ENCODE results near the gene RALB. TPM values are rescaled to one million over a fixed set of nuclear protein-coding genes. Genes with fewer than 3 reads are reported as not detected.

Gene RALB
- total RNA-seq, 6 donors from 2014 or later, result 23.0 to 85.8 (median 46.5) TPM

- no peak overlapping the region for H3K4me3 ChIP-seq
- WGBS, 2 donors, result 30 to 78% methylated on average over 1 of the region's 1 CpG
- no peak for DNase-seq
- ATAC-seq (ENCODE audit: low FRiP score in 2 of 2), result no peak
- peak overlapping the region in 1 of 4 donors; percentile 76 for H3K27ac ChIP-seq
- no peaks in the 10 kb centered on the region for H3K36me3 ChIP-seq
- H3K9me3 ChIP-seq, result no peaks in the 10 kb centered on the region
- H3K27me3 ChIP-seq, result peaks cover 0 to 17% (median 3%) of the 10 kb centered on the region in 4 donors
- TF ChIP-seq POLR2AphosphoS5 (IDR thresholded peaks at IDR 0.05) (no peak), EP300 (IDR thresholded peaks at IDR 0.05) (no peak), POLR2A (IDR thresholded peaks at IDR 0.05) (no peak)
- TF ChIP-seq, protein P1, sequence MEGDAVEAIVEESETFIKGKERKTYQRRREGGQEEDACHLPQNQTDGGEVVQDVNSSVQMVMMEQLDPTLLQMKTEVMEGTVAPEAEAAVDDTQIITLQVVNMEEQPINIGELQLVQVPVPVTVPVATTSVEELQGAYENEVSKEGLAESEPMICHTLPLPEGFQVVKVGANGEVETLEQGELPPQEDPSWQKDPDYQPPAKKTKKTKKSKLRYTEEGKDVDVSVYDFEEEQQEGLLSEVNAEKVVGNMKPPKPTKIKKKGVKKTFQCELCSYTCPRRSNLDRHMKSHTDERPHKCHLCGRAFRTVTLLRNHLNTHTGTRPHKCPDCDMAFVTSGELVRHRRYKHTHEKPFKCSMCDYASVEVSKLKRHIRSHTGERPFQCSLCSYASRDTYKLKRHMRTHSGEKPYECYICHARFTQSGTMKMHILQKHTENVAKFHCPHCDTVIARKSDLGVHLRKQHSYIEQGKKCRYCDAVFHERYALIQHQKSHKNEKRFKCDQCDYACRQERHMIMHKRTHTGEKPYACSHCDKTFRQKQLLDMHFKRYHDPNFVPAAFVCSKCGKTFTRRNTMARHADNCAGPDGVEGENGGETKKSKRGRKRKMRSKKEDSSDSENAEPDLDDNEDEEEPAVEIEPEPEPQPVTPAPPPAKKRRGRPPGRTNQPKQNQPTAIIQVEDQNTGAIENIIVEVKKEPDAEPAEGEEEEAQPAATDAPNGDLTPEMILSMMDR (IDR thresholded peaks at IDR 0.05), result no peak
- H3K4me1 ChIP-seq, result peaks cover 2% of the 10 kb centered on the region in 4 donors
Observed at GRCh38 chr2:120338015-120338414, 85.4 kb downstream of the RALB start.

DNA sequence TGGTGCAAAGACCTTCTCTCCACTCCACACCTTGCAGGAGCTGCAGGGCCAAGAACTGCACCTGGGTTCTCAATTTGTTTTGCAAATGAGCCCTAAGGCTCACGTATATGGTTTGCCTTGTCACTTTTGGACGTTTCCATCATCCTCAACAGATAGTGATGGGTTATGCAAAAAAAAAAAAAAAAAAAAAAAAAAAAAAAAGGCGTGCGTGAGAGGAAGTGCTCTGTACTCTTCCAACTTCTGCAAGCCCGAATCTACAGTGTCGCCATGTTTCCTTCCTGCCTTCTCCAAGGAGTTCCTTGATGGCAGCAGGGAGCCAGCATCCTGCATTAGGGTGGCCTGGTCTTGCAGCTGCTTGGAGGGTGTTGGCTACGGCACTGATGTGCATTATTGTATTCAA, 89.3 kb downstream of the RALB start:
- H3K27ac ChIP-seq, result no peak overlapping the region
- peaks cover 0 to 41% (median 23%) of the 10 kb centered on the region in 4 donors for H3K27me3 ChIP-seq
- no peaks in the 10 kb centered on the region for H3K36me3 ChIP-seq
- ATAC-seq (ENCODE audit: low FRiP score in 2 of 2) (no peak), DNase-seq (no peak)
- WGBS, 2 donors, result 38 to 39% methylated on average over 7 of the region's 7 CpGs
- TF ChIP-seq POLR2A (IDR thresholded peaks at IDR 0.05) (no peak), POLR2AphosphoS5 (IDR thresholded peaks at IDR 0.05) (no peak), EP300 (IDR thresholded peaks at IDR 0.05) (no peak)
- TF ChIP-seq, protein P1 (IDR thresholded peaks at IDR 0.05), result no peak
- H3K4me3 ChIP-seq, result no peak overlapping the region
- H3K9me3 ChIP-seq, result no peaks in the 10 kb centered on the region
- peaks cover 31 to 42% (median 36%) of the 10 kb centered on the region in 4 donors for H3K4me1 ChIP-seq

- Histone ChIP-seq H3K9me3 (no peaks in the 10 kb centered on the region), H3K36me3 (no peaks in the 10 kb centered on the region), H3K27ac (no peak overlapping the region), H3K4me3 (no peak overlapping the region), H3K4me1 (peaks cover 35 to 47% (median 39%) of the 10 kb centered on the region in 4 donors), H3K27me3 (peaks cover 0 to 43% (median 24%) of the 10 kb centered on the region in 4 donors)
- no peak for ATAC-seq (ENCODE audit: low FRiP score in 2 of 2)
- WGBS, 2 donors, result 31 to 35% methylated on average over 7 of the region's 7 CpGs
- DNase-seq, result no peak
- TF ChIP-seq, protein P1 (IDR thresholded peaks at IDR 0.05), result no peak
Observed at GRCh38 chr2:120342446-120342845, 89.8 kb downstream of the RALB start.

GRCh38 chr2:120343100-120343432, 90.4 kb downstream of the RALB start:
- Histone ChIP-seq H3K27me3 (peaks cover 0 to 43% (median 24%) of the 10 kb centered on the region in 4 donors), H3K4me1 (peaks cover 39 to 53% (median 42%) of the 10 kb centered on the region in 4 donors), H3K36me3 (no peaks in the 10 kb centered on the region), H3K9me3 (no peaks in the 10 kb centered on the region), H3K27ac (no peak overlapping the region), H3K4me3 (peak overlapping the region in 1 of 4 donors; percentile 62)
- WGBS, 2 donors, result 24 to 33% methylated on average over 4 to 5 of the region's 5 CpGs
- TF ChIP-seq POLR2AphosphoS5 (IDR thresholded peaks at IDR 0.05), result no peak
- TF ChIP-seq POLR2A (IDR thresholded peaks at IDR 0.05), result no peak
- TF ChIP-seq, protein P1 (IDR thresholded peaks at IDR 0.05), result no peak
- no peak for TF ChIP-seq EP300 (IDR thresholded peaks at IDR 0.05)
- DNase-seq (no peak), ATAC-seq (ENCODE audit: low FRiP score in 2 of 2) (no peak)

GRCh38 chr2:120343433-120344105, 90.9 kb downstream of the RALB start:
- Histone ChIP-seq H3K27ac (no peak overlapping the region), H3K27me3 (peaks cover 0 to 43% (median 24%) of the 10 kb centered on the region in 4 donors), H3K4me1 (peaks cover 39 to 56% (median 42%) of the 10 kb centered on the region in 4 donors), H3K9me3 (no peaks in the 10 kb centered on the region), H3K4me3 (peak overlapping the region in 3 of 4 donors; percentile 54 to 62 (median 59)), H3K36me3 (no peaks in the 10 kb centered on the region)
- ATAC-seq (ENCODE audit: low FRiP score in 2 of 2), result peak; percentile 79 to 86
- TF ChIP-seq EP300 (IDR thresholded peaks at IDR 0.05), result no peak
- TF ChIP-seq, protein P1 (IDR thresholded peaks at IDR 0.05), result peak; percentile 74 to 92 (median 86)
- TF ChIP-seq POLR2A (IDR thresholded peaks at IDR 0.05), result no peak
- WGBS, 2 donors, result 11% methylated on average over 22 of the region's 43 CpGs; no CpG with 5 or more reads in 1 of the 2 donors
- DNase-seq, result peak; percentile 88 to 92

Data from upper lobe of left lung (tissue), 6 donors.